ENCODE data around the gene ATP5F1B. TPM values are rescaled to one million over a fixed set of nuclear protein-coding genes. Genes with fewer than 3 reads are reported as not detected.

ATP5F1B gene
- total and polyA plus RNA-seq, 2 of the 13 experiments (the other 11 are each of a cell fraction or from before 2014, with no cell fraction given) = 1,051 to 1,180 TPM

- TF ChIP-seq ZNF710 (CRISPR knock-in tag; IDR thresholded peaks at IDR 0.05; ENCODE audit: borderline replicate concordance) = no peak
- no peak for TF ChIP-seq TBP (CRISPR knock-in tag; IDR thresholded peaks at IDR 0.05)
- no peak for TF ChIP-seq ZNF552 (CRISPR knock-in tag; IDR thresholded peaks at IDR 0.05; ENCODE audit: borderline replicate concordance)
- TF ChIP-seq RFX5 (IDR thresholded peaks at IDR 0.05; ENCODE audit: low read depth, low read length) = 0 out of 2 replicates have a peak, but pooled peaks have one; percentile 4
- TF ChIP-seq THAP9 (CRISPR knock-in tag; IDR thresholded peaks at IDR 0.05; ENCODE audit: borderline replicate concordance) = peak; percentile 84; the same call in 1 of the 2 replicates
- TF ChIP-seq ZBTB25 (CRISPR knock-in tag; IDR thresholded peaks at IDR 0.05) = no peak
- 0 out of 2 replicates have a peak, but pooled peaks have one; percentile 43 for TF ChIP-seq ZSCAN12 (CRISPR knock-in tag; IDR thresholded peaks at IDR 0.05)
- TF ChIP-seq BRD4 (CRISPR knock-in tag; IDR thresholded peaks at IDR 0.05) = 0 out of 2 replicates have a peak, but pooled peaks have one; percentile 7
- no peak for TF ChIP-seq GMEB2 (CRISPR knock-in tag; IDR thresholded peaks at IDR 0.05; ENCODE audit: low read depth)
- peak; percentile 14 for TF ChIP-seq ZEB1 (IDR thresholded peaks at IDR 0.05; ENCODE audit: insufficient replicate concordance, low read depth)
- TF ChIP-seq MYC (CRISPR knock-in tag; IDR thresholded peaks at IDR 0.05; ENCODE audit: borderline replicate concordance) = no peak; the same call in 1 of the 2 replicates
- TF ChIP-seq UBTF (CRISPR knock-in tag; IDR thresholded peaks at IDR 0.05) = peak; percentile 80
- TF ChIP-seq TOPORS (CRISPR knock-in tag; IDR thresholded peaks at IDR 0.05) = peak; percentile 91; the same call in 1 of the 2 replicates
Observed at GRCh38 chr12:56687223-56688128, 41.7 kb upstream of the ATP5F1B start (continued).

Data from HepG2 (cell line).